ENCODE results near the gene LGALS9. TPM values are rescaled to one million over a fixed set of nuclear protein-coding genes. Genes with fewer than 3 reads are reported as not detected.

Gene LGALS9
- total and polyA plus RNA-seq, 4 donors: 19.8 to 228 (median 116) TPM

DNA sequence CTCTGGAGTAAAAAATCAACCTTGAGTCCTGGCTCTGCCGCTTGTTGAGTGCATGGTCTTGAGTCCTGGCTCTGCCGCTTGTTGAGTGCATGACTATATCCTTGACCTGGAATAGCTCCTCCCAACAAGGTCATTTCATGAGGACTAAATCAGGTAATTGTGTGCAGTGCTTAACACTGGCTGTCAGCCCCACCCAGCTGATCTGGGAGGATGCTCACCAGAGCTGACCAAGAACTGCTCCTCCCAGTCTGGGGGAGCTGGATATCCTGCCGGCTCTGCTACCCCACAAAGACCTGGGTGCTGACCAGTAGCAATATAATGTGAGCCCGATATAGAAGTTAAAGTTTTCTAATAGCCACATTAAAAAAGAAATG, 20.7 kb upstream of the LGALS9 start:
- H3K27ac ChIP-seq (ENCODE audit: low read depth in 1 of 2, low read length in 1 of 2): no peak overlapping the region
- no peak for ATAC-seq (ENCODE audit: insufficient read depth, low FRiP score)
- no peaks in the 10 kb centered on the region for H3K27me3 ChIP-seq (ENCODE audit: control insufficient read depth in 3 of 3, insufficient read depth in 3 of 3, low read length in 2 of 3)
- peaks cover 0 to 50% (median 24%) of the 10 kb centered on the region in 4 donors for H3K36me3 ChIP-seq (ENCODE audit: control insufficient read depth in 4 of 4, insufficient read depth in 4 of 4, low read length in 4 of 4)
- no peaks in the 10 kb centered on the region for H3K4me1 ChIP-seq (ENCODE audit: control insufficient read depth in 5 of 5, insufficient read depth in 5 of 5, low read length in 5 of 5)
- H3K9me3 ChIP-seq (ENCODE audit: control insufficient read depth in 4 of 4, insufficient read depth in 3 of 4, low read length in 3 of 4): no peaks in the 10 kb centered on the region
- WGBS, 2 donors: 93 to 97% methylated on average over 4 of the region's 4 CpGs
- no peak for DNase-seq
- TF ChIP-seq, protein P1, sequence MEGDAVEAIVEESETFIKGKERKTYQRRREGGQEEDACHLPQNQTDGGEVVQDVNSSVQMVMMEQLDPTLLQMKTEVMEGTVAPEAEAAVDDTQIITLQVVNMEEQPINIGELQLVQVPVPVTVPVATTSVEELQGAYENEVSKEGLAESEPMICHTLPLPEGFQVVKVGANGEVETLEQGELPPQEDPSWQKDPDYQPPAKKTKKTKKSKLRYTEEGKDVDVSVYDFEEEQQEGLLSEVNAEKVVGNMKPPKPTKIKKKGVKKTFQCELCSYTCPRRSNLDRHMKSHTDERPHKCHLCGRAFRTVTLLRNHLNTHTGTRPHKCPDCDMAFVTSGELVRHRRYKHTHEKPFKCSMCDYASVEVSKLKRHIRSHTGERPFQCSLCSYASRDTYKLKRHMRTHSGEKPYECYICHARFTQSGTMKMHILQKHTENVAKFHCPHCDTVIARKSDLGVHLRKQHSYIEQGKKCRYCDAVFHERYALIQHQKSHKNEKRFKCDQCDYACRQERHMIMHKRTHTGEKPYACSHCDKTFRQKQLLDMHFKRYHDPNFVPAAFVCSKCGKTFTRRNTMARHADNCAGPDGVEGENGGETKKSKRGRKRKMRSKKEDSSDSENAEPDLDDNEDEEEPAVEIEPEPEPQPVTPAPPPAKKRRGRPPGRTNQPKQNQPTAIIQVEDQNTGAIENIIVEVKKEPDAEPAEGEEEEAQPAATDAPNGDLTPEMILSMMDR (IDR thresholded peaks at IDR 0.05; ENCODE audit: control extremely low read depth, extremely low read depth): no peak
- H3K9ac ChIP-seq (ENCODE audit: insufficient read depth in 1 of 2, low read length in 2 of 2): no peak overlapping the region
- no peak overlapping the region for H3K4me3 ChIP-seq

DNA sequence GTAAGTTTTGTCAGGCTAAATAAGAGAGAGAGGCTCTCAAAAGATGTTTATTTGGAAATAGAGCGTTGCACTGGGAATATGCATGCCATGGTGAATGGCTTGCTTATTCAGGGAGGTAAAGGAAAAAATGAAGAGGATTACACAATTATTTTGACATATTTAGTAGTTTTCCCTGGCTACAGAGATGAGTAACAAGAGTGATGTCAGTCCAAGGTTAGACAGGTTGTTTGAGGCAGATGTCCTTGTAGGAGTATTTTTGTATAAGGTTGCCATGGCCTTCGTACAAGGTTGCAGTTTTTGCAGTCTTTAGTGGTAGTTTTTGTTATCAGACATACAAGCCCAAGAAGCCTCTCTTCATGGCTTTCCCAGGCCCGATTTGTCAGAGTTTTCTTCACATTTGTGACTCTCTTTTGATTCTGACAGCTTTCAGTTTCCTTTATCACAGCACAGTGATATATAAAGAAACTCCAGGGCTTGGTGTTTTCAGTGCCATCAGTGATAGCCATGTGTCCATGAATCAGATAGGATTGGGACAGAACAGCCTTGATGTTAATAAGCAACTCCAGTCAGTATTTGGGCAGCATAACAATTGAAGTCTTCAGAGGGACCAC, 18.7 kb upstream of the LGALS9 start:
- WGBS, 2 donors: 81 to 94% methylated on average over 3 of the region's 3 CpGs
- TF ChIP-seq, protein P1 (IDR thresholded peaks at IDR 0.05; ENCODE audit: control extremely low read depth, extremely low read depth): no peak
- no peaks in the 10 kb centered on the region for H3K4me1 ChIP-seq (ENCODE audit: control insufficient read depth in 5 of 5, insufficient read depth in 5 of 5, low read length in 5 of 5)
- no peaks in the 10 kb centered on the region for H3K27me3 ChIP-seq (ENCODE audit: control insufficient read depth in 3 of 3, insufficient read depth in 3 of 3, low read length in 2 of 3)
- no peak overlapping the region for H3K4me3 ChIP-seq
- H3K27ac ChIP-seq (ENCODE audit: low read depth in 1 of 2, low read length in 1 of 2): no peak overlapping the region
- no peaks in the 10 kb centered on the region for H3K9me3 ChIP-seq (ENCODE audit: control insufficient read depth in 4 of 4, insufficient read depth in 3 of 4, low read length in 3 of 4)
- ATAC-seq (ENCODE audit: insufficient read depth, low FRiP score): no peak
- no peak overlapping the region for H3K9ac ChIP-seq (ENCODE audit: insufficient read depth in 1 of 2, low read length in 2 of 2)
- no peak for DNase-seq
- peaks cover 0 to 51% (median 30%) of the 10 kb centered on the region in 4 donors for H3K36me3 ChIP-seq (ENCODE audit: control insufficient read depth in 4 of 4, insufficient read depth in 4 of 4, low read length in 4 of 4)

DNA sequence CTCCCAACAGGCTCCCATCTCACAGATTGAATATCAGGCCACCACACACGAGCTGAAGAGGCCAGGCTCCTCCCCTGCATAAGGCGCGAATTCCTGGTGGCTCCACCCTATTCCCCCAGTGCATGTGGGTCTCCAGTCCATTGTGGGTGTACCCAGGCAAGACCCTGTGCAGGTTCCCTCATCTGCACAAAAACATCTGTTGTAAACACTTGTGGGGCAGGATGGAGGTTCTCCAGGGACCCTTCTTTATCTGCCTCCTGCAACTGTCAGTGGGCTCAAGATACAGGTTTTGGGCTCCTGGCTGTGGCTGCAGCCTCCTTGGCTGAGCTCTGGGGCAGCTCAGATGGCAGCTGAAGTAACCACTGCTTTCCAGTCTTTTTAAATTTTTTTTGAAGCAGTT, 17.6 kb upstream of the LGALS9 start:
- ATAC-seq (ENCODE audit: insufficient read depth, low FRiP score) (no peak), DNase-seq (no peak)
- H3K36me3 ChIP-seq (ENCODE audit: control insufficient read depth in 4 of 4, insufficient read depth in 4 of 4, low read length in 4 of 4): peaks cover 0 to 51% (median 38%) of the 10 kb centered on the region in 4 donors

More for the DNA sequence above, 17.6 kb upstream of the LGALS9 start:
- no peak overlapping the region for H3K4me3 ChIP-seq
- 91 to 98% methylated on average over 3 of the region's 3 CpGs for WGBS, 2 donors
- H3K4me1 ChIP-seq (ENCODE audit: control insufficient read depth in 5 of 5, insufficient read depth in 5 of 5, low read length in 5 of 5): no peaks in the 10 kb centered on the region
- H3K9me3 ChIP-seq (ENCODE audit: control insufficient read depth in 4 of 4, insufficient read depth in 3 of 4, low read length in 3 of 4): no peaks in the 10 kb centered on the region
- H3K27ac ChIP-seq (ENCODE audit: low read depth in 1 of 2, low read length in 1 of 2): no peak overlapping the region
- H3K9ac ChIP-seq (ENCODE audit: insufficient read depth in 1 of 2, low read length in 2 of 2): no peak overlapping the region
- H3K27me3 ChIP-seq (ENCODE audit: control insufficient read depth in 3 of 3, insufficient read depth in 3 of 3, low read length in 2 of 3): no peaks in the 10 kb centered on the region
- TF ChIP-seq, protein P1 (IDR thresholded peaks at IDR 0.05; ENCODE audit: control extremely low read depth, extremely low read depth): no peak

All from lung (tissue), 12 donors.